Globus pallidus (tissue), 1 donor: ENCODE data around the gene SHLD2.
"Not testable (repeated sequence)": the region's sequence is repeated elsewhere in the genome, so short reads cannot be mapped to it uniquely, and the experiment has no call there.

Experiments
- DNase-seq: peaks from one replicate; pipeline ENCODE4 v3.0.0-alpha.2; 2015; ENCODE audit warnings: low spot score

SHLD2 gene

GRCh38 chr10:87213150-87213765 lies 118.3 kb downstream of the SHLD2 start:
- not testable (repeated sequence) for DNase-seq

- not testable (repeated sequence) for DNase-seq
These were observed 118.8 kb downstream of the SHLD2 start for GRCh38 chr10:87213806-87214205.

- DNase-seq = not testable (repeated sequence)
These were observed 121.1 kb downstream of the SHLD2 start for GRCh38 chr10:87216120-87216519.

- not testable (repeated sequence) for DNase-seq
These were observed 124.4 kb downstream of the SHLD2 start for GRCh38 chr10:87219370-87219769.

GRCh38 chr10:87222789-87223188 lies 127.8 kb downstream of the SHLD2 start:
- DNase-seq = not testable (repeated sequence)

- not testable (repeated sequence) for DNase-seq
These were observed 130.1 kb downstream of the SHLD2 start, which contains the start of gene NUTM2A for GRCh38 chr10:87225148-87225547. Gene NUTM2A (plus strand): TSS chr10:87225448. CDS start chr10:87225831, 383 bp downstream.

GRCh38 chr10:87228247-87228646 lies 133.2 kb downstream of the SHLD2 start:
- not testable (repeated sequence) for DNase-seq

- not testable (repeated sequence) for DNase-seq
These were observed 134.2 kb downstream of the SHLD2 start for GRCh38 chr10:87229211-87229610.

- not testable (repeated sequence) for DNase-seq
These were observed 139.8 kb downstream of the SHLD2 start for GRCh38 chr10:87234854-87235253.

GRCh38 chr10:87237244-87237643 lies 142.2 kb downstream of the SHLD2 start:
- not testable (repeated sequence) for DNase-seq

- not testable (repeated sequence) for DNase-seq
These were observed 144.4 kb downstream of the SHLD2 start for GRCh38 chr10:87239346-87239808.
